Prostate gland (tissue), 2 donors: ENCODE results near the gene AFF1. TPM values are rescaled to one million over a fixed set of nuclear protein-coding genes. Genes with fewer than 3 reads are reported as not detected.

Experiments used
- DNase-seq: peaks from one replicate; pipeline ENCODE4 v3.0.0-alpha.2; 2019; ENCODE audit warnings: low spot score
- H3K27ac ChIP-seq, 2 donors: fragments of 200-600 bp; sonication (generic); 2 replicates each; pipeline ENCODE4 v1.5.1; 2017 to 2019
- H3K27me3 ChIP-seq: fragments of 200-600 bp; sonication (generic); replicated peaks from 2 replicates; pipeline ENCODE4 v1.5.1; 2019; ENCODE audit not compliant: insufficient read depth
- H3K36me3 ChIP-seq, 2 donors: fragments of 200-600 bp; sonication (generic); 1 replicate in 1 of 2; 2 replicates in 1 of 2; pipeline versions ENCODE4 v1.5.1 to v1.8.1; 2017 to 2019
- H3K4me1 ChIP-seq: fragments of 200-600 bp; sonication (generic); replicated peaks from 2 replicates; pipeline ENCODE4 v1.5.1; 2019
- H3K4me3 ChIP-seq, 2 donors: fragments of 200-600 bp; sonication (generic); 2 replicates each; pipeline ENCODE4 v1.5.1; 2017 to 2019
- H3K9me3 ChIP-seq: fragments of 200-600 bp; sonication (generic); 2 replicates; pipeline ENCODE4 v1.5.1; 2017
- POLR2A ChIP-seq: fragments of 450-650 bp; IDR thresholded peaks from one replicate; pipeline ENCODE4 v1.6.1; 2016; ENCODE audit warnings: antibody characterized with exemption, mild to moderate bottlenecking
- POLR2AphosphoS5 ChIP-seq: sonication (generic); formaldehyde crosslinking; IDR thresholded peaks from one replicate; pipeline ENCODE4 v1.6.1; 2017; ENCODE audit warnings: antibody characterized with exemption
- WGBS: methylation state at CpG from one replicate; pipeline ENCODE4 v1.1.5; 2018; 5-methylcytosine and 5-hydroxymethylcytosine counted together
- intact Hi-C: fragments of 100-400 bp; cut with DNase I; formaldehyde crosslinking; loops from one replicate; pipeline ENCODE4 v1.14.2; 2022
- total RNA-seq, 2 donors: library from RNA; depleted of rRNA; stranded (reverse); fragments of >200 nt; gene quantifications; one replicate each; pipeline ENCODE4 v1.1.0, GENCODE V29; 2016
- TF ChIP-seq, protein P1 (sequence below), 4 experiments: fragments of 200-600 bp in 2 of 4; fragments of 450-650 bp in 2 of 4; sonication (generic) in 2 of 4; IDR thresholded peaks; 1 replicate in 3 of 4; 2 replicates in 1 of 4; pipeline ENCODE4 v1.5.1; 2016 to 2019; ENCODE audit warnings: antibody characterized with exemption in 4 of 4, mild to moderate bottlenecking in 2 of 4, moderate library complexity in 2 of 4

The AFF1 gene
- total RNA-seq, 2 donors from 2014 or later = 69.7 to 92.5 TPM

- intact Hi-C loops = loop anchor here (10.0 kb wide), 1 partner anchor 114 kb away; no protein-coding TSS in a partner anchor
- Histone ChIP-seq H3K36me3 (no peaks in the 10 kb centered on the region), H3K4me1 (no peaks in the 10 kb centered on the region), H3K9me3 (no peaks in the 10 kb centered on the region), H3K27ac (no peak overlapping the region), H3K27me3 (no peaks in the 10 kb centered on the region), H3K4me3 (no peak overlapping the region)
- DNase-seq = no peak
- TF ChIP-seq, protein P1, sequence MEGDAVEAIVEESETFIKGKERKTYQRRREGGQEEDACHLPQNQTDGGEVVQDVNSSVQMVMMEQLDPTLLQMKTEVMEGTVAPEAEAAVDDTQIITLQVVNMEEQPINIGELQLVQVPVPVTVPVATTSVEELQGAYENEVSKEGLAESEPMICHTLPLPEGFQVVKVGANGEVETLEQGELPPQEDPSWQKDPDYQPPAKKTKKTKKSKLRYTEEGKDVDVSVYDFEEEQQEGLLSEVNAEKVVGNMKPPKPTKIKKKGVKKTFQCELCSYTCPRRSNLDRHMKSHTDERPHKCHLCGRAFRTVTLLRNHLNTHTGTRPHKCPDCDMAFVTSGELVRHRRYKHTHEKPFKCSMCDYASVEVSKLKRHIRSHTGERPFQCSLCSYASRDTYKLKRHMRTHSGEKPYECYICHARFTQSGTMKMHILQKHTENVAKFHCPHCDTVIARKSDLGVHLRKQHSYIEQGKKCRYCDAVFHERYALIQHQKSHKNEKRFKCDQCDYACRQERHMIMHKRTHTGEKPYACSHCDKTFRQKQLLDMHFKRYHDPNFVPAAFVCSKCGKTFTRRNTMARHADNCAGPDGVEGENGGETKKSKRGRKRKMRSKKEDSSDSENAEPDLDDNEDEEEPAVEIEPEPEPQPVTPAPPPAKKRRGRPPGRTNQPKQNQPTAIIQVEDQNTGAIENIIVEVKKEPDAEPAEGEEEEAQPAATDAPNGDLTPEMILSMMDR (IDR thresholded peaks at IDR 0.05) = peak in 1 of 4 experiments; percentile 29
- TF ChIP-seq POLR2AphosphoS5 (no peak), POLR2A (no peak)
- 93% methylated on average over 4 of the region's 4 CpGs for WGBS
Measured at GRCh38 chr4:86898562-86898961, 36.2 kb upstream of the AFF1 start.

GRCh38 chr4:86901864-86902263 lies 32.9 kb upstream of the AFF1 start:
- Histone ChIP-seq H3K4me1 (no peaks in the 10 kb centered on the region), H3K9me3 (no peaks in the 10 kb centered on the region), H3K36me3 (no peaks in the 10 kb centered on the region), H3K4me3 (no peak overlapping the region), H3K27me3 (no peaks in the 10 kb centered on the region), H3K27ac (no peak overlapping the region)
- no peak for DNase-seq
- TF ChIP-seq POLR2AphosphoS5 (no peak), POLR2A (no peak)
- TF ChIP-seq, protein P1 (IDR thresholded peaks at IDR 0.05) = no peak
- 95% methylated on average over 3 of the region's 3 CpGs for WGBS
- intact Hi-C loops = no loop called here

DNA sequence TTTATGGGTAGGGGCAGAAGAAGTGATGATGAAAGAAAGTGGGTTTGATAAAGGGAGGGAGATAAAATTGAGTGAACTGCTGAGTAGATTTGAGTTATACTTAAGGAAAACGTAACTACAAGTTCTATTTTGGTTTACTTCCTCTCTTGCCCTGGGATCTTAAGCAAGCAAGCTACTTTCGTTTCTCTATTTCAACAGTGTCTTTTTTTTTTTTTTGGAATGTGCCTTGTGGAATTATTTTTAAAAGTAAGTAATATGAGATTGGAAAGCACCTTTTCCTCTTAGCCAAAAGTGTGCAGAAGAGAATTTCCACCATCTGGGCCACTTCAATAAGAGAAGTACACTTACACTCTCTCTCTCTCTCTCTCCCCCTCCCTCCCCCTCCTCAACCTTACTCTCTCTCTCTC lies 26.6 kb upstream of the AFF1 start:
- Histone ChIP-seq H3K36me3 (no peaks in the 10 kb centered on the region), H3K4me3 (no peak overlapping the region), H3K9me3 (no peaks in the 10 kb centered on the region), H3K27ac (no peak overlapping the region), H3K4me1 (no peaks in the 10 kb centered on the region), H3K27me3 (no peaks in the 10 kb centered on the region)
- TF ChIP-seq, protein P1 (IDR thresholded peaks at IDR 0.05) = no peak
- TF ChIP-seq POLR2A (no peak), POLR2AphosphoS5 (no peak)
- intact Hi-C loops = no loop called here
- DNase-seq = no peak
- 2% methylated on average over 2 of the region's 2 CpGs for WGBS

DNA sequence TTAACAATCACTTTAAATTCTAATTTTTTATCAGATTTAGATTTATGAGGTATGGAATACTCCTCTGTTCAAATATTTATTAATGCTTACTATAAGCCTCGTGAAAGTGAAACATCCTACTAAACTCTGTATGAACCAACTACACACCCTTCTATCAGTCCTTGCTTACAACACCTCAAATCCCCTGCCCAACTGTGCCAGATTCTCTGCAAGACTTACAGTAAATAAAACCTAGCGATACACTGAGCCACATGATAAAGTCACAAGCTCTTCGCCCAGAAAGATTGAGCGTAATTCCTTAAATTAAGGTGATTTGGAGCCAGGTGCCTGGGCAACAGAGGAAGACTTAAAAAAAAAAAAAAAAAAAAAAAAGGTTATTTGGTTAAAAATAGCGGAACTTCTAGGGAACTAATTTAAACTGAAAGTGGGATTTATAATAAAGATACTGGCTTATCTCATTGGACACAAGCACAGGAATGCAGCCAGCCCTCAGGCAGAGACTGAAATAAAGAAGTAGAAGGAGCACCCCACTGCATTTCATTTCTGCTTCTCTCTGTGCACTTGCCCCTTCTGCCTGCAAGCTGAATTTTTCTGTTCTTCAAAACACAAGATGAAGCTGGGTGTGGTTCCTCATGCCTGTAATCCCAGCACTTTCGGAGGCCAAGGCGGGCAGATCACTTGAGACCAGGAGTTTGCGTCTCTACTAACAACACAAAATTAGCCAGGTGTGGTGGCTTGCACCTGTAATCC lies 25.1 kb upstream of the AFF1 start:
- no peak overlapping the region for H3K4me3 ChIP-seq
- TF ChIP-seq POLR2A (no peak), POLR2AphosphoS5 (no peak)
- TF ChIP-seq, protein P1 (IDR thresholded peaks at IDR 0.05) = no peak
- no peak for DNase-seq
- 82% methylated on average over 8 of the region's 8 CpGs for WGBS
- no peak overlapping the region for H3K27ac ChIP-seq
- H3K27me3 ChIP-seq = no peaks in the 10 kb centered on the region
- intact Hi-C loops = no loop called here
- H3K4me1 ChIP-seq = no peaks in the 10 kb centered on the region
- H3K9me3 ChIP-seq = no peaks in the 10 kb centered on the region
- no peaks in the 10 kb centered on the region for H3K36me3 ChIP-seq

GRCh38 chr4:86910369-86910768 lies 24.4 kb upstream of the AFF1 start:
- H3K27me3 ChIP-seq = no peaks in the 10 kb centered on the region
- intact Hi-C loops = no loop called here
- H3K36me3 ChIP-seq = no peaks in the 10 kb centered on the region
- TF ChIP-seq POLR2A (no peak), POLR2AphosphoS5 (no peak)
- TF ChIP-seq, protein P1 (IDR thresholded peaks at IDR 0.05) = no peak
- 88% methylated on average over 5 of the region's 5 CpGs for WGBS
- no peak overlapping the region for H3K27ac ChIP-seq
- no peaks in the 10 kb centered on the region for H3K9me3 ChIP-seq
- no peaks in the 10 kb centered on the region for H3K4me1 ChIP-seq
- H3K4me3 ChIP-seq = no peak overlapping the region
- DNase-seq = no peak
